ENCODE measurements around the gene NKD1. TPM values are rescaled to one million over a fixed set of nuclear protein-coding genes. Genes with fewer than 3 reads are reported as not detected.

Gene NKD1
- polyA plus RNA-seq, 3 donors = 0.01 TPM; not detected in 2

- H3K79me2 ChIP-seq (ENCODE audit: insufficient read depth, low read length) = no peaks in the 10 kb centered on the region
- Mint-ChIP-seq H3K36me3 (no peaks in the 10 kb centered on the region), H3K4me3 (peak overlapping the region in 1 of 2 donors; percentile 6), H3K9me3 (peaks cover 5 to 9% (median 6%) of the 10 kb centered on the region in 7 donors), H3K27me3 (ENCODE audit: low read depth in 3 of 3) (peaks cover 0 to 7% (median 7%) of the 10 kb centered on the region in 3 donors), H3K27ac (no peak overlapping the region), H3K4me1 (no peaks in the 10 kb centered on the region)
- no peaks in the 10 kb centered on the region for H3K36me3 ChIP-seq (replicated peaks in 1 of 2; ENCODE audit: control insufficient read depth in 1 of 2, insufficient read depth in 2 of 2, low read length in 2 of 2)
- H3K9ac ChIP-seq (ENCODE audit: insufficient read depth, low read length, poor library complexity, severe bottlenecking) = no peak overlapping the region
- no peak overlapping the region for H3K27ac ChIP-seq (ENCODE audit: low read depth in 1 of 2, low read length in 2 of 2)
- H3K4me3 ChIP-seq (replicated peaks in 1 of 3; ENCODE audit: low read depth in 2 of 3, low read length in 3 of 3) = no peak overlapping the region
- no peak for TF ChIP-seq CTCF (IDR thresholded peaks at IDR 0.05)
- H3K9me3 ChIP-seq (replicated peaks in 1 of 2; ENCODE audit: control insufficient read depth in 1 of 2, insufficient read depth in 1 of 2, low read length in 2 of 2) = peaks cover 0 to 6% of the 10 kb centered on the region in 2 donors
- H3K27me3 ChIP-seq (ENCODE audit: control insufficient read depth in 2 of 2, insufficient read depth in 2 of 2, low read length in 2 of 2) = no peaks in the 10 kb centered on the region
- WGBS (ENCODE audit: insufficient coverage) = no CpG with 5 or more reads among the region's 1 CpG
- intact Hi-C loops (cut with micrococcal nuclease) = no loop called here
- H3K4me1 ChIP-seq (ENCODE audit: control insufficient read depth in 1 of 2, insufficient read depth in 2 of 2, low read length in 2 of 2) = no peaks in the 10 kb centered on the region
- no peaks in the 10 kb centered on the region for H4K20me1 ChIP-seq (ENCODE audit: insufficient read depth, low read length)
- no peak overlapping the region for H3K4me2 ChIP-seq (replicated peaks; ENCODE audit: extremely low read depth, low read length, poor library complexity, severe bottlenecking)
- no peak overlapping the region for H2AFZ ChIP-seq (ENCODE audit: insufficient read depth, low read depth, low read length, poor library complexity, severe bottlenecking)
- no peak for DNase-seq
Observed at GRCh38 chr16:50558913-50559312, 10.7 kb downstream of the NKD1 start.

GRCh38 chr16:50559342-50559741 lies 11.1 kb downstream of the NKD1 start:
- Mint-ChIP-seq H3K36me3 (no peaks in the 10 kb centered on the region), H3K27ac (no peak overlapping the region), H3K4me1 (no peaks in the 10 kb centered on the region), H3K4me3 (peak overlapping the region; percentile 6 to 9), H3K9me3 (peaks cover 5 to 9% (median 6%) of the 10 kb centered on the region in 7 donors), H3K27me3 (ENCODE audit: low read depth in 3 of 3) (peaks cover 0 to 5% (median 4%) of the 10 kb centered on the region in 3 donors)
- no peak overlapping the region for H3K4me2 ChIP-seq (replicated peaks; ENCODE audit: extremely low read depth, low read length, poor library complexity, severe bottlenecking)
- H3K9ac ChIP-seq (ENCODE audit: insufficient read depth, low read length, poor library complexity, severe bottlenecking) = no peak overlapping the region
- no peaks in the 10 kb centered on the region for H4K20me1 ChIP-seq (ENCODE audit: insufficient read depth, low read length)
- H3K4me1 ChIP-seq (ENCODE audit: control insufficient read depth in 1 of 2, insufficient read depth in 2 of 2, low read length in 2 of 2) = no peaks in the 10 kb centered on the region
- H3K36me3 ChIP-seq (replicated peaks in 1 of 2; ENCODE audit: control insufficient read depth in 1 of 2, insufficient read depth in 2 of 2, low read length in 2 of 2) = no peaks in the 10 kb centered on the region
- H3K9me3 ChIP-seq (replicated peaks in 1 of 2; ENCODE audit: control insufficient read depth in 1 of 2, insufficient read depth in 1 of 2, low read length in 2 of 2) = peaks cover 0 to 6% of the 10 kb centered on the region in 2 donors
- H3K27ac ChIP-seq (ENCODE audit: low read depth in 1 of 2, low read length in 2 of 2) = no peak overlapping the region
- no peak overlapping the region for H2AFZ ChIP-seq (ENCODE audit: insufficient read depth, low read depth, low read length, poor library complexity, severe bottlenecking)
- intact Hi-C loops (cut with micrococcal nuclease) = no loop called here
- H3K79me2 ChIP-seq (ENCODE audit: insufficient read depth, low read length) = no peaks in the 10 kb centered on the region
- 97% methylated on average over 6 of the region's 6 CpGs for WGBS (ENCODE audit: insufficient coverage)
- no peak for DNase-seq
- no peaks in the 10 kb centered on the region for H3K27me3 ChIP-seq (ENCODE audit: control insufficient read depth in 2 of 2, insufficient read depth in 2 of 2, low read length in 2 of 2)
- H3K4me3 ChIP-seq (replicated peaks in 1 of 3; ENCODE audit: low read depth in 2 of 3, low read length in 3 of 3) = no peak overlapping the region
- TF ChIP-seq CTCF (IDR thresholded peaks at IDR 0.05) = no peak
